22Rv1 (cell line): ENCODE results near the gene KDM4B.

Source experiments
- CTCF ChIP-seq: fragments of 450-650 bp; IDR thresholded peaks from 2 replicates; pipeline ENCODE4 v1.5.1; 2017; ENCODE audit warnings: mild to moderate bottlenecking
- ZFX ChIP-seq: fragments of 450-650 bp; IDR thresholded peaks from 2 replicates; pipeline ENCODE4 v1.6.1; 2017; ENCODE audit warnings: antibody characterized with exemption, borderline replicate concordance

DNA sequence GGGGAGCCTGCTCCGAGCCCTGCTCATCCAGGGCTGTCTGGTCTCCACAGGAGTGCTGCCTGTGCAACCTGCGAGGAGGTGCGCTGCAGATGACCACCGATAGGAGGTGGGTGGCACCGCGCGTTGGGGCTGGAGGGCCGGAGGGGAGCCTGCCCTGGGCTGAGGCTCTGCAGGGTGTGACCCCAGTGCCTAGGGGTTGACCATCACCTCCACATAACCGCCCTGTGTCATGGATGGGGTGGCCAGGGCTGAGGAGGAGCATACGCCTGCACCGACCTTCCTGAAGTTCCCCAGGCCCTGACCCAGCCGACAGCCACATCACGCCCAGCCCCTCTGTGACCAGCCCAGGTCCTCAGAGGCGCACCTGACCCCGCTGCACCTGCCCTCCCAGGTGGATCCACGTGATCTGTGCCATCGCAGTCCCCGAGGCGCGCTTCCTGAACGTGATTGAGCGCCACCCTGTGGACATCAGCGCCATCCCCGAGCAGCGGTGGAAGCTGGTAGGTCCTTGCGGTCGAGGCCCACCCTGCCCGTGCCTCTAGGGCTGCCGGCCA lies 168.7 kb downstream of the KDM4B start:
- TF ChIP-seq CTCF (peak; percentile 53), ZFX (no peak)
